ELF-1 (cell line): ENCODE measurements around the gene RNF157.
"Not testable (repeated sequence)": the region's sequence is repeated elsewhere in the genome, so short reads cannot be mapped to it uniquely, and the experiment has no call there.

ENCODE experiments used
- DNase-seq: peaks from one replicate; pipeline ENCODE4 v3.0.0-alpha.2; 2016; ENCODE audit warnings: low read depth, low spot score

The RNF157 gene

GRCh38 chr17:76254275-76254674, 14.0 kb upstream of the RNF157 start:
- no peak for DNase-seq

DNA sequence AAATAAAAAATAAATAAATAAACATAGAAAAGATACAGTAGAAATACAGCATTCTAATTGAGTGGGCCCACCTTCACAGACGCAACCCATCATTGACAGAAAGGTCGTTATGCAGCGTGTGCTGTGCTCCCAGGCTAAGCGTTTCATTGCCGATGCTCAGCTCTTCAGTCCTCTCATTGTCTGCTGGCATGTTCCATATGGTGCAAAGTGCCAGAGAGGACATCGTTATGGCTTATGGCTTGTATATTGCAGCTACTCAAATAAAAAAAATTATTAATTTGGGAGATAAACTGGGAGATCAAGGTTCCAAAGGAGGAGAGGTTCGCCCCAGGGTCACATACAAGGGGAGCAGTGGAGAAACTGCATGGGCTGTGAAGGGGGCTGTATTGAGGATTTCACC, 13.5 kb upstream of the RNF157 start:
- DNase-seq = no peak

- DNase-seq = not testable (repeated sequence)
Measured at GRCh38 chr17:76252967-76253766, 12.9 kb upstream of the RNF157 start.

DNA sequence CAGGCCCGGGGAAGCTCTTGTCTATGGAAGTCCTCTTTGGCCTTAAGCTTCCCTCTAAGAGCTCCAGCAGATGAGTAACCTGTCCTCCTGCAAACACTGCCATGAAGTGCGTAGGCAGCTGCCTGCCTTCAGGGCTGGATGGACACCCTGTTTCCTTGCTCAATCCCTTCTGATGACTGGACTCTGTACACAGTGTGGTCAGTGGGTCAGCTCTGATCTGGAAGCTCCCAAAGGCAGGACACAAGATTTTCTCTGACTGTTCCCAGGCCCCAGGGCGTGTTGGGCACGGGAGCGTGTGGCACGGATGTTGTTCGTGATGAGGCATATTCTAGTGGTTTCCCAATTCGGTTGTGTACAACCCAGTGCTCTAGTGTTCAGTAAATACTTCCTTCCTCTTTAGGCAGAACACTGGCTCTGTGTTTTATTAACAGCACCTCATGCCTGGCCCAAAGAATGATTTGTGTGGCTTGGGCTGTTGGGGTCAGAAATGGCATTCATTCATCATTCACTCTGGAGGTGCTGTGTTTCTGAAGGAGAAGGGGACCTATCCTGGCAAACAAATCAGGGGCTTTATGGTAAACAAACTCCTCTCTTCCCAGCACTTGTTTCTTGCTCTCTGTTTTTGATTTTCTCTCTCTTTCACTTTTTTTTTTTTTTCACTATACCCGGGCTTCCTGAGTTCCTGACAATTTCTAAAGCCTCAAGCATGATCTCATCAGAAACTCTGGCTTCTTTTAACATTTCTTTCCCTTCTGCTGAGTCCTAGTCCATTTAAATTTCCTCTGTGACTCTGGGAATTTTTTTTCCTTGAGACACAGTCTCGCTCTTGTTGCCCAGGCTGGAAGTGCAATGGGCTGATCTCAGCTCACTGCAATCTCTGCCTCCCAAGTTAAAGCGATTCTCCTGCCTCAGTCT, 12.0 kb upstream of the RNF157 start:
- no peak for DNase-seq

DNA sequence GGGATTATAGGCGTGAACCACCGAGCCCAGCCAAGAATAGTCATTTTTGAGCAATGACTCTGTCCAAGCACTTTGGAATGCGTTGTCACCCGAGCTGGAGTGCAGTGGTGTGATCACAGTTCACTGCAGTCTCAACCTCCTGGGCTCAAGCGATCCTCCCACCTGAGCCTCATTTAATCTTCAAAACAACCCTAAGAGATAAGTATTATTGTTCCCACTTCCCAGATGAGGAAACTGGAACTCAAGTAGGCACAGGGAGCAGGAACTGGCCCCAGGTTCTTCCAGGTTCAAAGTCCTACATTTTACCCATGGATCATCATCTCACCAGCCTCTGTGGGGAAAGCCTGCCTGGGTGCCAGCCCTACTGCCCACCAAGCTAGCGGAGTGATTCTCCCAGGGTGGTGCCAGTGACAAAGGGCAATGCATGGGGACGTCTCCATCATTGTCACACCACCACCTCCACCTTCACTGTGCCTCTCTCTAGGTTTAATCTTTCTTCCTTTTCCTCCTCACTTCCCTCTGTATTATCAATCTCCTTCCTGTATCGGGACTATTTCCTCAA, 11.3 kb upstream of the RNF157 start:
- no peak for DNase-seq

DNA sequence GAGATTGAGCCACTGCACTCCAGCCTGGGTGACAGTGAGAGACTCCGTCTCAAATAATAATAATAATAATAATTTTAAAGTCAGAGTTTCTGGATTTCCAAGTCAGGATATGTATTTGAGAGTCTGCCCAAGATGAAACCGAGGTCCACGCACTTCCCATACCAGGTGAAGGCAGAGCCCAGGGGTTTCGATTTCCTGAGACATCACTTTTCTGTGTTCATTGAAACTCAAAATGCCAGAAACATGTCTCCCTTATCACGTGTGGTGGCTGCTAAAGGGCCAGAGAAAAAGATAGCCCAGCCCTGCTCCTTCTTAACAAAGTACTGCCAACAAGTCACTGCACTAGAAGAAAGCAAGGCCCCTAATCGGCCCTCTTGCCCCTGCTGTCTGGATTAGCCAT, 9.8 kb upstream of the RNF157 start:
- DNase-seq = no peak

- DNase-seq = no peak
Measured at GRCh38 chr17:76248013-76248782, 7.9 kb upstream of the RNF157 start.

DNA sequence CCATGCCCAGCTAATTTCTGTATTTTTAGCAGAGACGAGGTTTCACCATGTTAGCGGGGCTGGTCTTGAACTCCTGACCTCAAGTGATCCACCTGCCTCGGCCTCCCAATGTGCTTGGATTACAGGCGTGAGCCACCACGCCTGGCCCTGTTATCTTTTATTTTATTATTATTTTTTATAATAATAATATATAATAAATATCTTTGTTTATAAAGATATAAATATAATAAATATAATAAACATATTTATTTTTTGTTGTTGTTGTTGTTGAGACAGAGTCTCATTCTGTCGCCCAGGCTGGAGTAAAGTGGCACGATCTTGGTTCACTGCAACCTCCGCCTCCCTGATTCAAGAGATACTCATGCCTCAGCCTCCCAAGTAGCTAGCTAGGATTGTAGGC, 7.0 kb upstream of the RNF157 start:
- no peak for DNase-seq

DNA sequence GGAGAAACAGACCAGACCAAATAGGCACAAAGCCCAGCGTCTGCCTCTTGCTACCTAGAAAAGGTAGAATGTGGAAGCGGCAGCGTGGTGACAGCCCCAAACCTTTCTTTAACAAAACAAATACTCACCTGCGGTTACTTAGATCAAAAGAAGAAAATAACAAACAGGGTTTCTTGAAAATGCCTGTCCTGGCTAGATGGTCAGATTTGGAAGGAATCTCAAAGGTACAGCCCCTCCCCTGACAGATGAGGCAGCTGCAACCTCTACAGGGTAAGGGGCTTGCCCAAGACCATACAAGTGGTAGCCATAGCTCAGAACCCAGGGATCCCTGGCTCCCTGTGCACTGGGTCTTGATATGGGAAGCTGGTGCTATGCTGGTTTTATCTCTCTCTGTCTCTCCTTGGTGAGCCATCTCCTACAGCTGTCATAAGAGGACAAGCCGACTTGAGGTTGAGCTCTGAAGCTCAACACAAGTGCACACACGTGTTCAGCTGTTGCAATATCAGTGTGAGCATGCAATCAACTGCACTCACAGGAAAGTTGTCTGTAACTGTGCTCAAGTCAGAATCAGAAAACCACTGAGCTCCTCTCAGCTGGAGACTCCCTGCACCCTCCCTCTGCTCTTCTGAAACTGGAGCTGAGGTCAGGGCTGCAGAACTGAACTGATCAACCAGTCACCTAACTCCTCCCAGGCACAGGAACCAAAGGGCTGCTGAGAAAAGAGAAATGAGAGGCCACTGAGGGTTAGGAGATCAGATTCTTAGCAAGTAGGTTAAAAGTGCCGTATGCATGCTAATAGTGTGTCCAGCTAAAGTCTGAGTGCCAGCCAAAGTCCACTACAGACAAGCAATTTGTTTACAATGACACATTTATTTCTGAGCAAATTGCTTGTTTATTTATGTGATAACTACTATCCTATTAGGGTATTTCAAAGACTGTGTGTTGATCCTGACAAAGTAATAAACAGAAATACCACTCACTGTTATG, 6.1 kb upstream of the RNF157 start:
- no peak for DNase-seq

- DNase-seq = not testable (repeated sequence)
Measured at GRCh38 chr17:76244721-76245120, 4.4 kb upstream of the RNF157 start.

DNA sequence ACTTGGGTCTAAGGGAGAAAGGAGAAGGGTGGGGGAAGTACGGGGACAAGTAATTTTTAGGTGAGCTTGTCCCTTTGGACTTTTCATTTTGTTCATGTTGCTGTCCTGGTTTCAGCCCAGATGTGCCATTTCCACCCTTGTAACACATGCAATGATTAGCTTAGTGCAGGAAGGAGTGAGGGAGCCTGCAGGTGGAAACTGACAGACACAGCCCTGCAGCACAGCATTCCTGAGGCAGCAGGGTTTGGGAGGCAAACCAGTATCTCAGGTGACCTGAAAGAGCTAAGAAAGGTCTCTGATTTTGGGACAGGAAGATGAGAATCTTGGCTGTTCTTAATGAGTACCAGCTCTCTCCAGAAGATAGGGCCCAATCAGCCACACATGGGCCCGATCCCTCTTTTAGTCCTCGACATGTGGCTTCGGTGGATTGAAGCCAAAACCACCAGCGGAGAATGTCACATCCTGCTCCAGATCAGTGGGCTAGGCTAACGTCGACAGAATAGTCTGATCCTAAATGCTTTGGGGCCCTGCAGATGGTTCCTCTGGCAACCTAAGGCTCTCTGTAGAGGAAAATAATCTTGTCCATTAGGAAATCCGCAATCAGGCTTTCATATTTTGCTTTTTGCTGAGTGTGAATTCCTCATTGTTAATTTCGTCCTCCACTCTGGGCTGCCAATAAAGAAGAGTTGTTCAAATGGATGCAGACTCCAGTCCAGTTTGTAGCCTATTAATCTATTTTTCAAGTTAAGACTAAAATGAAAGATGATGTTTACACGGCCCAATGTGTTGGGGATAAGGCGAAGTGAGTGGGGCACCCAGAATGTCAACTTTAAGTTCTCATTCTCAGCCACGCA, 3.8 kb upstream of the RNF157 start:
- peak; percentile 36 for DNase-seq

DNA sequence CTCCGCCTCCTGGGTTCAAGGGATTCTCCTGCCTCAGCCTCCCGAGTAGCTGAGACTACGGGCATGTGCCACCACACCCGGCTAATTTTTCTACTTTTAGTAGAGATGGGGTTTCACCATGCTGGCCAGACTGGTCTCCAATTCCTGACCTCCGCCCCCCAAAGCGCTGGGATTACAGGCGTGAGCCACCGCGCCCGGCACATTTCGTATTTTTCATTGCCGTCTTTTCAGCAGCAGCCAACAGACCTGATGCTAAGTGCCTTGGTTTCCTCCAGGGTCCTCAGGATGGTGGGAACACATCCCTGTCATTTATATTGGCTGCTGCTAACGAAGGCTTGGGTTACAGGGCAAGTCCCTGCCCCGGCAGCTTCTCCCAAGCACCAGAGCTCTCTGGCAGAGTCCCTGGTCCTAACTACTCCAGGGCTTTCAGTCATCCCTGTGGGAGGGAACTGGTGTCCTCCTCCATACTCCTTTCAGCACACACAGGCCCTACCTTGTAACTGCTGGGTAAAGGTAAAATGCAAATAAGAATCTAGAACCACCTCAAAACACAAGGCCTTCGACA, 1.5 kb upstream of the RNF157 start:
- no peak for DNase-seq

GRCh38 chr17:76241204-76241538, 878 bp upstream of the RNF157 start:
- no peak for DNase-seq

GRCh38 chr17:76239538-76240274, 587 bp downstream of the RNF157 start:
- peak; percentile 30 for DNase-seq

DNA sequence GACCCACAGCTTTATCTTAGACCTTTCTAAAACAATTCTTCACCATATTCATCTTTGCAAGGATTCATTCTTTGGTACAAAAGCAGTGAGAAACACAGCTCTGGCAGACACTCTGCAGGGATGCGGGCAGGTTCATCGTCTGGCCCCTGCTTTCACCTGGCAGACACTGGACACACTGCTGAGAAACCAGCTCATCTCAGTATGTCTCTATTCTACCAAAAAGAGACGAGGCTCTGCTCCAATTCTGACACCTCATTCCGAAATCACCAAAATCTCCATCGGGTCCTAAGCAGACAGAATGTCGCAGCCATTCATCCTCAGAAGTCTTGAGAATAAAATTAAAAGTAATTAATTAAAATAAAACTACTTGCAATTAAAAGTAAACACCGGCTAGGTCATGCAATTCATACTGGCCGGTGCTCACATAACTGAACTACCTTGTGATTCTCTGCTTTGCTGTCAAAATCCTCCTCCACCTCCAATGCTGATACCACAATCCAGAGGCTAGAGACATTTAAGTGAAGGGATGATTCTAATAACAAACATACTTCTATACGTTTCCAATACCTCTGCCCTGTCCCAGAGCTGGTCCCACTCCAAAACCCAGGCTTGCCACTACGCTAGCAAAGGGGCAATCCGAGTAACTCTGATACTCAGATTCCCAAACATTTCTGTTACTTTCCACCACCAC, 1.3 kb downstream of the RNF157 start:
- DNase-seq = no peak

- DNase-seq = no peak
Measured at GRCh38 chr17:76237859-76238313, 2.4 kb downstream of the RNF157 start.

- no peak for DNase-seq
Measured at GRCh38 chr17:76236603-76237002, 3.7 kb downstream of the RNF157 start.

GRCh38 chr17:76235883-76236282, 4.4 kb downstream of the RNF157 start:
- no peak for DNase-seq
